Posterior cingulate gyrus (tissue), 11 donors: ENCODE results near the gene TMPRSS3.

ENCODE experiments used
- DNase-seq, 10 donors: peaks; one replicate each; pipeline versions ENCODE4 v3.0.0 to v3.0.0-alpha.2; 2020 to 2021; ENCODE audit warnings: mixed read lengths in 3 of 10
- intact Hi-C: fragments of 100-400 bp; cut with DNase I; formaldehyde crosslinking; loops from one replicate; pipeline ENCODE4 v1.15.1; 2023

TMPRSS3 gene

DNA sequence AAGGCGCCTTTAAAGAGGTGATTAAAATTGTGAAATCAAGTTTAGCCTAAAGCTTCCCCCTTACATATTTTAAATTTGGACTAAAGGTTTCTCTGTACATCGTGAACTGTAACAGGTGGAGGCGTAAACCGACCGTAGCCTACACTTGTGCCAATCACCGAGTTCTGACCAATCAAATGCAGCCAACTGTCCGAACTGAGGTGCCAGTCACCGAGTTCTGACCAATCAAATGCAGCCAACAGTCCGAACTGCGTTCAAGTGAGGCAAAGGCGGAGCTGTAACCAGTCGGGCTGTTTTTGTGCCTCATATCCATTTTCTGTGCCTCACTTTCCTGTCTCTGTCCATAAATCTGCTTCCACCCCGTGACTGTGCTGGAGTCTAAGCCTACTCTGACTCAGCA is 36.9 kb downstream of the TMPRSS3 start:
- peak in 1 of 10 donors; percentile 17 for DNase-seq
- intact Hi-C loops: no loop called here

DNA sequence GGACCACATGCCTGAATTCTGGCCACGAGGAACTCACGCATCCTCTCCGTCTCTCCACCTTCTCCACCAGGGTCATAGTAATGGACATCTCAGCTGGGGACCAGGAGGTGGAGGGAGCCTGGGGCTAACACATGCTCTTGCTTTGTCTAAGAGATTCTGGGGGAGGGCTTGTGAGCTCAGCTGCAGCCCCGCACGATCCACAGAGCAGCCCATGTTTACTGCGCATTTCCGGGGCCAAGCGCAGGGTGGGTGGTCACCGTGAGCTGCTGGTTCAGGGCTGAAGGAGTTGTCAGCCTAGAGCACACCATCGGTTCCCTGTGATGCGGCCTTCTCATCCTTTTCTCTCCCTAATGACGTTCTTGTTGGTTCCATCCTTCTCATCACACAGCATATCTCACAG is 37.6 kb downstream of the TMPRSS3 start:
- intact Hi-C loops: no loop called here
- peak in 2 of 10 donors; percentile 34 to 49 for DNase-seq

DNA sequence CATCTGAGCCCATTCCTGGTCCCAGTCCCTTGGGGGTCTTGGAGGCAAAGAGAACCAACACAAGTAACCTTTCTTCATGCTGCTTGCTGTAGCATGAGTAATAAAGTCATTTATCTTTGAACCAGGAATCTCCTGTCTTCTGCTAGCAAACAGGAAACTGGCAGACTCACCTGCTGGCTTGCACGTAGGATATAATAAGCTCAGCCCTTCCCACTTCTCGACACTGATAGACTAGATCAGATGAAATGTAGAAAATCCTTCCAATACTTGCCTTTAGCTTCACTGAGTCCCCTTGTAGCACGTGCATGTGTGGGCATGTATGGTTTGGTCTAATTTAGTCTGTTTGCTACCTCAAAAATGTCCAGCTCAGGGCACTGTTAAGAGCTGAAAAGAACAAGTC is 38.5 kb downstream of the TMPRSS3 start:
- intact Hi-C loops: no loop called here
- DNase-seq: peak in 1 of 10 donors; percentile 2

- peak in 1 of 10 donors; percentile 20 for DNase-seq
- intact Hi-C loops: no loop called here
Observed at GRCh38 chr21:42356650-42357049, 39.2 kb downstream of the TMPRSS3 start.

DNA sequence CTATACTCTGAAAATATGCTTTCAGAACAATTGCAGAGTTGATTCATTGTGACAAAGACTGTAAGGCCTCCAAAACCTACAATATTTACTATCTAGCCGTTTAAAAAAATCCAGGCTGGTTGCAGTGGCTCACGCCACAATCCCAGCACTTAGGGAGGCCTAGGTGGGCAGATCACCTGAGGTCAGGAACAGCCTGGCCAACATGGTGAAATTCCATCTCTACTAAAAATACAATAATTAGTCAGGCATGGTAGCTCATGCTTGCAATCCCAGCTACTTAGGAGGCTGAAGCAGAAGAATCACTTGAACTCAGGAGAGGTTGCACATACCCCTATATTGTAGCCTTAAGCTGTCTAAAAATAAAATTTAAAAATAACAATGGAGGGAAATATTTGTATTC is 39.8 kb downstream of the TMPRSS3 start:
- intact Hi-C loops: no loop called here
- DNase-seq: no peak

DNA sequence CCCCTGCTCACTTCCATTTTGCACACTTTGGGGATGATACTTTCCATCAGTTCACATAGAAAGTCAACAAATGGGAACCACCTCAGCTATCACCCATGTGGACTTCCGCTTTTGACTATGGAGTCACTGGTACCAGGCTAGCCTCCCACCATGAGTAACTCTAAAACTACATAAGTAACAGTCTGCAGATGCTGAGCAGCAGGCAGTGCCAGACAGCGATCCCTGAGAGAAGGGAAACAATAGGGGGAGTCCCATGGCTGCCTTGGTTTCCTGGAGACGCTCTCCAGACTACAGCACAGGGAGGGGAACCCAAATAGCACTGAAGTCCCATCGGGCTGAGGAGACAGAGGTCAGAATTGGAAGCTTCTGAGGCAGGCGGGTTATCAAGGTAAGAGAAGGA is 42.2 kb downstream of the TMPRSS3 start:
- intact Hi-C loops: no loop called here
- DNase-seq: no peak

GRCh38 chr21:42352441-42353095 is 43.3 kb downstream of the TMPRSS3 start:
- intact Hi-C loops: no loop called here
- peak in 1 of 10 donors; percentile 24 for DNase-seq

DNA sequence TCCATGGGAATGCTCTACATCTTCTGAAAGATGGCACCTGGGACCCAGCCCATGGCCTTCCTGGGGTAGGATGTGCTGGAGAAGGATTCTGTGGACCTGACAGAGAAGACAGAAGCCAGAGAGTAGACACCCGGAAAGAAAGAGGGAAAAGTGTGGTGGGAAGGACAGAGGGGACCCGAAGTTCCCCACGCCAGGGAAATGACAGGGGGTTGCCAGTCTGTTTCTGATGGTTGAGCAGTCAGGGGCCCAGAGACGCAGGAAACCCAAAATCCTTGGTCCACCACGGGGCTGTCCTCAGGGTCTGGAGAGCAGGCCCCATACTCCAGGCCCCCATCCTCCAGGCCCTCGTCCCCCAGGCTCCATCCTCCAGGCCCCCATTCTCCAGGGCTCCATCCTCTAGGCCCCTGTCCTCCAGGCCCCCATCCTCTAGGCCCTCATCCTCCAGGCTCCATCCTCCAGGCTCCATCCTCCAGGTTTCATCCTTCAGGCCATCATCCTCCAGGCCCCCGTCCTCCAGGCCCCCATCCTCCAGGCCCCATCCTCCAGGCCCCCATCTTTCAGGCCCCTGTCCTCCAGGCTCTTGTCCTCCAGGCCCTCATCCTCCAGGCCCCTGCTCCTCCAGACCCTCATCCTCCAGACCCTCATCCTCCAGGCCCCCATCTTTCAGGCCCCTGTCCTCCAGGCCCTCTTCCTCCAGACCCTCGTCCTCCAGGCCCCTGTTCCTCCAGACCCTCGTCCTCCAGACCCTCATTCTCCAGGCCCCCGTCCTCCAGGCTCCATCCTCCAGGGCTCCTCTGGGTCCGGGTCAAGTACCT is 44.0 kb downstream of the TMPRSS3 start:
- DNase-seq: peak in 1 of 10 donors; percentile 36
- intact Hi-C loops: no loop called here

DNA sequence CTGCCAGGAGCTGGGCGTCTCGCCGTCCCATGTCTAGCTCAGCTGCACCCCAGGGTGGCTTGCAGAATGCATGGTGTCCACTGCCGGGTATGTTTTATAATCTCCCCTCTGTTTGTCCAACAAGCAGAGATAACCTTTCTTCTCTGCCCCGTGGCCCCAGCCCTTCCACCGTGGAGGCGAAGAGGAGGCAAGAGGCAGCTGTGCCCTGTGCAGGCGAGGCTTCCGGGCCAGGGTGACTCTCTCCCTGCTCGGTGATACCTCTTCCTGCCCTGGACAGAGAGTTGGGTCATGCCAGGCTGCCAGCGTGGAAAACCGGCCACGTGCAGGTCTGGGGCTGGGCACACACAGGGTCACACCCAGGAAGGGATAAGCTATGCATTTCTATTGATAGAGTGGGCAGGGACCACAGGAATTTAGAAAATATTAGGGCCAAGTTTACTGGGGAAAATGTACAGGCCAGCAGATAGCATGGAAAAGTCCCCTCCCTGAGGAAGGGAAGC is 44.9 kb downstream of the TMPRSS3 start, which contains the start of gene TFF2:
Gene TFF2 (minus strand): TSS at position 68 of the 500 bp plus-strand sequence. CDS start 37 bp downstream, at position 31.
- intact Hi-C loops: no loop called here
- peak in 1 of 10 donors; percentile 63 for DNase-seq

DNA sequence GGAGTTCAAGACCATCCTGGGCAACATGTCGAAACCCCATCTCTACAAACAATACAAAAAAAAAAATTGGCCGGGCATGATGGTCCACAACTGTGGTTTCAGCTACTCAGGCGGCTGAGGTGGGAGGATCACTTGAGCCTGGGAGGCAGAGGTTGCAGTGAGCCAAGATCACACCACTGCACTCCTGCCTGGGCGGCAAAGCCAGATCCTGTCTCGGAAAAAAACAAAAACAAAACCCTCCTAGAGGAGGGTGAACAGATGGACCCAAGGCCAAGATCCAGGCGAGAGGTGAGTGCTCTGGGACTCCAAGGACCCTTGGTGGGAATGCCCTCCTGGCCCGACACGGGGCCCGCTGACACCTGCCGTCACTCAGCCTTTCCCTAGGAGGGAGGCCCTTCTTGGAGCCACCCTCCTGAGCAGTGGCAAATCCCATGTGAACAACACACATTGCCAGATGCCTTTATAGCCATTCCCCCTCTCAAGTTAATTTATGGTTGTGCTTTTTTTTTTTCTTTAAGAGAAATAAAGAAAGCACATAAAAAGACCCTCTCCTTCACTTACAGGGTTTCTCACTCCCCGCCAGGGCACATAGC is 45.4 kb downstream of the TMPRSS3 start:
- peak in 1 of 10 donors; percentile 65 for DNase-seq
- intact Hi-C loops: no loop called here

DNA sequence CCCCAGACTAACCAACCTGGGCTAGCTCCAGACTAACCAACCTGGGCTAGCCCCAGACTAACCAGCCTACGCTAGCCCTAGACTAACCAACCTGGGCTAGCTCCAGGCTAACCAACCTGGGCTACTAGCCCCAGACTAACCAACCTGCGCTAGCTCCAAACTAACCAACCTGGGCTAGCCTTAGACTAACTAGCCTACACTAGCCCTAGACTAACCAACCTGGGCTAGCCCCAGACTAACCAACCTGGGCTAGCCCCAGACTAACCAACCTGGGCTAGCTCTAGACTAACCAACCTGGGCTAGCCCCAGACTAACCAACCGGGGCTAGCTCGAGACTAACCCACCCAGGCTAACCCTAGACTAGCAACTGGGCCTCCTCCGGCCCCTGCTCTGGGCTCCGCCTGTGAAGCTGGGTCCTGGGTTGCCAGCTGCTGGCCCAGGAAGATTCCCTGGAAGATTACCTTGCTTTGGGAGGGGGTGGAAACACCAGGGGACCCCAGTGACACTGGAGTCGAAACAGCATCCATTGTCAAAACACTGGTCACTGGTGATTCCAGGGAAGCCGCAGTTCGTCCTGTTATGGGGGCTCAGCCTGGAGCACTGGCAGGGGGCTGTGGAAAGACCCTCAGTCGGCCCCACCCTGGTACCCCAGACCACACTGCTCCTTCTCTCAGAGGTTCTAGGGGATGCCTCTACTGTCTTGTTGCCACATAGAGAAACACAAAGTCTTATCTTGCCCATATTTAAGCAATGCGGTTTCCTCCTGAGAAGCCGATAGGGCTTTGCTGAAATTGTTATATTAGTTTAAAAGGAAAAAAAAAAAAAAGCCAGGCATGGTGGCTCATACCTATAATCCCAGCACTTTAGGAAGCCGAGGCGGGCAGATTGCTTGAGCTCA is 46.2 kb downstream of the TMPRSS3 start:
- DNase-seq: peak in 1 of 10 donors; percentile 64
- intact Hi-C loops: loop anchor here (10.0 kb wide), 1 partner anchor 95 kb away; no protein-coding TSS in a partner anchor

GRCh38 chr21:42348762-42349161 is 47.1 kb downstream of the TMPRSS3 start:
- no peak for DNase-seq
- intact Hi-C loops: loop anchor here (10.0 kb wide), 1 partner anchor 96 kb away; no protein-coding TSS in a partner anchor

DNA sequence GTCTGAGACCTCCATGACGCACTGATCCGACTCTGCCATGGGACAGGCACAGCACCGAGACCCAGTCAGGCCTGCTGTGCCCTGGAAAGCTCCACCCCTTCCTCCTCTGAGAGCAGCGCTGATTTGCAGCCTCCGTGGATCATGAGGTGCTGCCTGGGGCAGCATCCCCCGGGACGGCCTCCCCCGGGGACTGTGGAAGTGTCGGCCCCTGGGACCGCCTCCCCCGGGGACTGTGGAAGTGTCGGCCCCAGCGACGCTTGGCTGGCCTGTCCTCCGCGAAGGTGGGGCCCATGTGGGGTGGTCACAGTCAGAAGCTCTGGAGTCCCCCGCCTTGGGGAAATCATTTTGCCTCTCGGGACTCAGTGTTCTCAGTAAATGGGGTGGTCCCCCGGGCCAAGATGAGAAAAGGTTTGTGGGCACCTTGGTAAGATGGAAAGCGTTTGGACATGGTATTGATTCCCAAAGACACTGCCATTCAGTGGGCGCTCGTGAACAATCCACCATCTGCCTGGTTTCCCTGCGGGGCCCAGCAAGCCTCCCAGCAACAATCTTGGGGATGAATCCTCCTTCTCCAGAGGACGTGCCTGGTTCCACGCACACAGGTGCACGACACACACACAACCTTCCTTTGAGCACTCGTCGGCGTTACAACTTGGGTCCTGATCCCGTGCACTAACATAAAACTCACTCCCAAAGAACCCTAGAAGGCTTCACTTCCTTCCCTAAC is 48.1 kb downstream of the TMPRSS3 start:
- DNase-seq: peak in 1 of 10 donors; percentile 67
- intact Hi-C loops: loop anchor here (10.0 kb wide), 1 partner anchor 97 kb away; no protein-coding TSS in a partner anchor

DNA sequence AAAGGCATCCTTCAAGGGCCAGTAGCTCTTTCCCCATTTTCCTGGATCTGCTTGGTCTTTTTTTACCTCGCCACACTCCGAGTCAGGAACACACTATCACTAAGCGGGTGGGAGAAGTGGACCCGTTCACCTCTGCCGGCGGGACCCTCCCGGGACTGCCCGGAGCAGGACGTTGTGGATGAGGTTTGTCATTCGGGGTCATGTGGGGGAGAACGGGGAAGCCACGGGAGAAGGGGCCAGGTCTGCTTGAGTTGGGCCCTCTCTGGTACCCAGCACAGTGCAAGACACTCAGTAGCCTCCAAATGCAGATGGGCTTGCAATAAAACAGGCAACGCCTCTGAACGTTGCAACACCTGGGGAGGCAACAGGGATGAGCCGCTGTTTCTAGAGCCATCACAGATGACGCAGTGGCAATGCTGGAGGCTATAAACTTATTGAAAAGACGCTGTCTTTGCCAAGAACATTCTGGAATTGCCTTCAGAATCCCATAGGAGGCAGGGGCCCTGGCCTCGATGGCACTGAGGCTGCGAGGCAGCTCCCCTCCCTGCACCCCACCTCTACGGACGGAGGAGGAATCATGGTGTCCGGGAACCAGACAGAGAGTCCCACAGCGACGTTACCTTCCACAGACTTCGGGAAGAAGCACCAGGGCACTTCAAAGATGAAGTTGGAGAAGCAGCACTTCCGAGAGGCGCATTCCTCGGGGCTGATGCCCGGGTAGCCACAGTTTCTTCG is 48.8 kb downstream of the TMPRSS3 start:
- intact Hi-C loops: loop anchor here (10.0 kb wide), 1 partner anchor 98 kb away; no protein-coding TSS in a partner anchor
- peak in 1 of 10 donors; percentile 41 for DNase-seq

DNA sequence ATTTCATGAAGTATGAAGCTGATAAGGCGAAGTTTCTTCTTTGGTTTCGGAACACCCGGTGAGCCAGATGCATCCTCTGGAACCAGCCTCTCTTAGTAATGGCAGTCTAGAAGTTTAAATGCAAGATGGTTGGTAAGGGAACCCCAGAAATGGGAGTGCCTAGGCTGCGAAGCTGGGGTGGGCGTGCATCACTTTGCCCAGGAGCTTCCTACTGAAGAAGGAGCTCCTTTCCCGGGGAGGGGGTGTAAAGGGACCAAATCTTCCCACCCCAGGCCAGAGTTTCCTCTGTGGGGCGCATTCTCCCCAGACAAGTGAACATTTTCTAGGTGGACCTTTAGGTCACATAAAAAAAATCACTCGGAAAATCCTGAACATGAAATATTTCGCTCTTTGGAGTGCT is 49.4 kb downstream of the TMPRSS3 start:
- peak in 1 of 10 donors; percentile 22 for DNase-seq
- intact Hi-C loops: loop anchor here (10.0 kb wide), 1 partner anchor 98 kb away; no protein-coding TSS in a partner anchor

GRCh38 chr21:42344631-42345030 is 51.2 kb downstream of the TMPRSS3 start:
- intact Hi-C loops: loop anchor here (10.0 kb wide), 1 partner anchor 100 kb away; no protein-coding TSS in a partner anchor
- DNase-seq: no peak

DNA sequence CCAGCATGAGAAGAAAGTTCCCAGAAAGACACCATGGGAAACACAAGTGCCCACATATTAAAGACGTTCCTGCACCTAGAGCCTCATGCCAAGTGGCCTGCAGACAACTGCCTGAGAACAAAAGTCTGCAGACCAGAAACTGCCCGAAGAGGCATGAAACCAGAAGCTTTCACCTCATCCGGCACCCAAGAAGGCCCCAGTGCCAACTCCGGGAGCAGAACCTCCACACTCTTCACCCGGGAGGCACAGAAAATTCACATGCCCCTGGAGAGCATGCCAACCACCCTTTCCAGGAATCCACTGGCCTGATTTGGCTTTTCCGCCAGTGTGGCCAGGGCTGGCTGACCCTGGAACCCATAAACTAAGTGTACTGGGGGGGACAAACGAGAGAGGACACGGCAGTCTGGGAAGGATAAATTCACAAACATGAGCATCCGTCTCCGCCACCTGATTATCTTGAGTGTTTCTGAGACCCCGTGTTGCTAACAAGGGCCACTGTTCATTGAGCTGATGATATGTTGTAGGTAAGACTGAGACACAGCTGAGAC is 51.8 kb downstream of the TMPRSS3 start:
- DNase-seq: peak in 1 of 10 donors; percentile 43
- intact Hi-C loops: loop anchor here (10.0 kb wide), 1 partner anchor 101 kb away; no protein-coding TSS in a partner anchor

DNA sequence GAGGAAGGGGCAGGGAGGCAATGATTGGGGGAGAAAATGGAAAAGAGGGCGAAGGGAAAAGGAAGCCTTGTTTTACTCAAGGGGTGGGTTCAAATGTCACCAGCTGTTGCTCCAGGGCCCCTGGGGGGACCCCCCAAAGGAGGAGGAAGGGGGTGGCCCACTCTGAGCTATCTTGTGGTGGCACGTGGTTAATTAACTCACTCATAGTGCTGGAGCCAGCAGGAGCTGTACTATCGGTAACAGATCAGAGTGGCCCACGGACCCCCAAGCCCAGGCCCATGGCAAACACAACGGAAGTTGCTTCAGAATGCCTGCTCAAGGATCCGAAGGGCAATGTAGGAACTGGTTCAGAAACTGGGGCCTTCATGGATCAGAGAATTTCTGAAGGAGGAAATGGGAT is 52.3 kb downstream of the TMPRSS3 start:
- intact Hi-C loops: loop anchor here (10.0 kb wide), 1 partner anchor 101 kb away; no protein-coding TSS in a partner anchor
- DNase-seq: peak in 1 of 10 donors; percentile 57
